Ecto neural progenitor cell (in vitro differentiated cells): Measurements from ENCODE around the gene TSHZ3.

Experiments
- DNase-seq: peaks from one replicate; pipeline ENCODE4 v3.0.0-alpha.2; 2018; ENCODE audit warnings: low spot score

Gene TSHZ3

GRCh38 chr19:31312009-31312676, 37.1 kb downstream of the TSHZ3 start:
- no peak for DNase-seq

DNA sequence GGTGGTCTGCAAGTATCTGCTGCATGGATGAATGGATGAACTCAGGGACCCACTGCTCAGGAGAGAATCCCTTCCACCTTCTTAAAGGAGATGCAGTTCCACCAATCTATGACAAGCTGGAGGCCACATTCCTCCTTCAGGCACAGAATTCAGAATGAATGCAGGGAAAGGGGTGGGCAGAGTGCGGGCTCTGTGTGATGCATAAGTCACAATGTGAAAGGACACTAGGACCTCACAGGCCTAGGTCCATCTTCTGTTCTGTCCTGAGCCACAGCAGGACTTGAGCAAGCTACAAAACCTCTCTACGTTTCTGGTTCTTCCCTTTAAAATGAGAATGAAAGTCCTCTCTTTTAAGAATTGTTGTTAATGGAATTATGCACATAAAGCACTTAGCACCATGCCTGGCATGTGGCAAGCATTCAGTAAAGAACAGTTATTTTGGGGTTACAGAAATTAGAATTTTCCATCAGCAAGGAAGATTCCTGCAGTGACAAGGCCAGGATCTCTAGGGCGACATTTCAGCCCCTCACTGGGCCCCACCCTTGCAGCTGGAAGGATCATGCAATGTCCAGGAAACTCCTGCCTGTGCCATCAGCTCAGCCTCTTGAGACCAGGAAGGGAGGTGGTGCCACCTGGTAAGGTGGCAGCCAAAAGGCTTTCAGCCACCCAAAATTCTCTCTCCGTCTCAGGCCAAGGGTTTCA, 38.7 kb downstream of the TSHZ3 start:
- DNase-seq, result no peak

DNA sequence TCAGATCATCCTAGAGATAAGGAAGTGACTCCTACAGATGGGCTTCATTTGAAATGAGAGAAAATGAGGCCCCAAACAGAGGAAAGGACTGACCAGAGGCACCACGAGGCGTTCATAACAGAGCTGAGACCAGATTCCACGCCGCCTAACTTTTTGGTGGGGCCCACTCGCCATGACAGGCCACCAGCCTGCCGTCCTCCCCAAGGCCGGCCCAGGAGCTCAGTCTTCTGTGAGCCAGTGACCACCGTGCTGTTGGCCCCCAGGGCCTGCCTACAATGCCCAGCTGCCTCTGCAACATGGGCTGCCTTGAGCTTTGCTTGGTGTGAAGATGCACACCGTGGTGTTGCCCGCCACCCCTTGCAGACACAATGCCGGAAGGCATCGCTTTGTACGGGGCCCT, 40.5 kb downstream of the TSHZ3 start:
- no peak for DNase-seq

- DNase-seq, result no peak
Observed at GRCh38 chr19:31307071-31307669, 42.1 kb downstream of the TSHZ3 start.

DNA sequence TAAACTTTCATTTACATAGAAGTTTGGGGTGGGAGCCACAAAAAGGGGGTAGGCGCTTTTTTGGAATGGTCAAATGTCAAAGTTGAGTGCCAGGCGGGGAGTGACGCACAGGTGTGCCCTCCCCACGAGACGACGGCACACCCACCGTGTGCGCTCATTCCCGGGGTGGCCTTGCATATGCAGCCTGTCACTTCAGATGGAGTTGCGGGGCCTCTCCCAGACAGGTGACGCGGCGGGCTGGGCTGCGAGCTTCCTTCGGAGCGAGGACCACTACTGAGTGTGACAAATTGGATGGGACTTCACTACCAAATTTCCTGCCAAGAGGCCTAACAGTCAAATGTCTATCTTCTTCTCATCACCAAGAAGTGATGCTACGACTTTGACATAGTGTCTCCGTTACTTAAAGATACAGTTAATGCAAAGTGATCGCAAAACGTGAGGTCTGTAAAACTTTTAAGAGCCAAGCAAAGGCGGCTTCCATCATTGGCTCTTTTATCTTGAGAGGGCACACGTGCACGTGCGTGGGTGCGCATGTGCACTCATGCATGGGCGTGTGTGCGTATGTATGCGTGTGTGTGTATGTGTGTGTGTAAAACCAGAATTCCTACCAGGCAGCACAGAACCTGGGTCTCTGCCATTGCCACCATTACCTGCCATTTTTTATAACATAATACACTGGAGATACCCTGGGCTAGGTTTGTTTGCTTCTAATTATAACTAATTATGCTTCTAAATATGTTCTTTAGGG, 43.1 kb downstream of the TSHZ3 start:
- DNase-seq, result no peak

- DNase-seq, result no peak
Observed at GRCh38 chr19:31304831-31305312, 44.4 kb downstream of the TSHZ3 start.

- no peak for DNase-seq
Observed at GRCh38 chr19:31303262-31303815, 45.9 kb downstream of the TSHZ3 start.

DNA sequence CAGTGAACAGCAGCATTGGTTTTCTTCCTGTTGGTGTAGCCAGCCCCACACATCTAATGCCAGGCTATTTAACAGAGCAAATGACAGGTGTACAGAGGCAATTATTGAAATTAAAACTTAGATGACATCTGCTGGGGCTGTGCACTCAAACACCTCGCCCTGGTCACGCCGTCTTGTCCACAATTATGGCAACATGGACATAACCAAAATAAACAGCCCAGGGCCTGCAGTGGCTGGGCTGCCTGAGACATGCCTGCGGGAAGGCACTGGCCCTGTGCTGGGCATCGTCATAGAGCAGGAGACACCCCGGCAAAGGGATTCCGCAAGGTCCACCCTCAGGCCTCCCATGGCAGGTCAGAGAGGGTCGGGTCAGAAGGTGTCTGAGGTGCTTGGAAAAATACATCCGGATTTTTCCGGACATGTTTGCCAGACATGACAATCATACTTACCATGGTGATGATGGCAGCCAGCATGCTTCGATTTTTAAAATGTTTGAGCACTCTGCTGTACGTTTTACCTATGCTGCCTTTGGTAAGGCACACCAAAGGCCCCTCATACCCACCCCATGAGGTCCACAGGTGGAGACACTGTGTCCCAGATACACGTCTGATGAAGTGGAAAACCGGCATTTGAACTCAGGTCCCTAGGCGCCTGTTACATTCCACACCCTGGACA, 47.8 kb downstream of the TSHZ3 start:
- no peak for DNase-seq

DNA sequence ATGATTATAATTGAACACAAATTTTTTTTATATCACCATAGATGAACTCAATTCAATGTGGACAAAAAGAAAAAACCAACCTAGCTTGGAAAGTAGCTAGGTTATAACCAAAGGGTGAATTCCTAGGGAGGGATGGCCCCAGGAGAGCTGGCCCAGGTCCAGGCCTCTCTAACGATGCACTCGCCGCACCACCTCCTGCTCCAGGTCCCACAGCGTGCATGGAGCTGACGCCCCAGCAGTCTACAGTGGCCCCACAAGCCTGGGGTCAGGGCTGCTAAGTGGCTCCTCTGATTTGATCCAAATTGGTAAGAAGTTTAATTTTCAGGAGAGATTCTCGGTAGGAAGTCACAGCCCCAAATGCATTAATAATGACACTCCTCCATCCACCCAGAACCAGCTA, 48.8 kb downstream of the TSHZ3 start:
- DNase-seq, result no peak

- DNase-seq, result no peak
Observed at GRCh38 chr19:31299665-31300064, 49.6 kb downstream of the TSHZ3 start.

GRCh38 chr19:31297991-31298390, 51.2 kb downstream of the TSHZ3 start:
- no peak for DNase-seq

- no peak for DNase-seq
Observed at GRCh38 chr19:31296741-31297390, 52.4 kb downstream of the TSHZ3 start.

DNA sequence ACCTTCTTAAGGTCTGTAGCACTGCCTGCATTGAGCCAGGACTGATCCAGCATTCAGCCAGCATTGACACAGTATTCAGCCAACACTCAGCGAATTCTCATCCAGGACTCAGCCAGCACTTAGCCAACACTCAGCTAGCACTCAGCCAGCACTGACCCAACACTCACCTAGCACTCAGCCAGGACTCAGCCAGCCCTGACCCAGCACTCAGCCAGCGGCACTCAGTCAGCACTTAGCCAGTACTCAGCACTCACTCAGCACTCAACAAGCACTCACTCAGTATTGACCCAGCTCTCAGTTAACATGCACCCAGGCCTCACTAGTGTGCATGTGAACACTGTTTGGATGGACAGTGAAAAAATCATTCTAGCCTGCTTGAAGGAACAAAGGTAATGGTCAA, 55.0 kb downstream of the TSHZ3 start:
- no peak for DNase-seq

- DNase-seq, result no peak
Observed at GRCh38 chr19:31292639-31293185, 56.5 kb downstream of the TSHZ3 start.

- no peak for DNase-seq
Observed at GRCh38 chr19:31290931-31291590, 58.2 kb downstream of the TSHZ3 start.

- no peak for DNase-seq
Observed at GRCh38 chr19:31289976-31290375, 59.3 kb downstream of the TSHZ3 start.

GRCh38 chr19:31289381-31289880, 59.8 kb downstream of the TSHZ3 start:
- no peak for DNase-seq

GRCh38 chr19:31286491-31286890, 62.7 kb downstream of the TSHZ3 start:
- DNase-seq, result no peak

GRCh38 chr19:31285744-31286143, 63.5 kb downstream of the TSHZ3 start:
- no peak for DNase-seq

DNA sequence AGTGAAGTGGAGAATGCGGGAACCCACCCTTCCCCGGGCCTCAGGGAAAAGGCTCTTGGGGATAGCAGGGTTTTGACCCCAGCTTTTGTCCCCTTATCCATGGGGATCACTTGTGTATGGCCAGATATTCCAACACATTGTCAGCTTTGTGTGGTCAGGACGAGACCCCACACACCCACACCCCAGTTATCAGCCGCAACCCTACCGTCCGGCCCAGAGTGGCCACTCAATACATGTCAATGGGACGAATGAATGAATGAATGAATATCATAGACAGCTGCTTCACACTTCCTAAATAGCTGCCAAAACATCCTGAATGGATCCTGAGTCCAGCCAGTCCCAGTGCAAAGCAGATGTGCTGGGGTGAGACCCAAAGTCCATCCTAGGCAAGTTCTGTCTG, 64.6 kb downstream of the TSHZ3 start:
- DNase-seq, result no peak
